OCI-LY7 (cell line): ENCODE data around the gene UBN1. TPM values are rescaled to one million over a fixed set of nuclear protein-coding genes. Genes with fewer than 3 reads are reported as not detected.

ENCODE experiments used
- BruUV-seq: library from RNA; stranded (reverse); fragments of 400-500 nt; replicated peaks from 2 replicates; lab custom pipeline; 2021; lab: Mats Ljungman, UMichigan
- CTCF ChIA-PET: fragments of 300-600 bp; sonication (Branson Sonifier 250); formaldehyde crosslinking; loops from one replicate; lab custom pipeline; 2022; ENCODE audit warnings: antibody characterized with exemption; ENCODE audit not compliant: unreplicated experiment; lab: Charles Lee
- POLR2A ChIA-PET: fragments of 300-600 bp; sonication (Branson Sonifier 250); formaldehyde crosslinking; loops from one replicate; lab custom pipeline; 2022; ENCODE audit warnings: antibody characterized with exemption; lab: Charles Lee
- DNase-seq: peaks from one replicate; pipeline ENCODE4 v3.0.0-alpha.2; 2015; ENCODE audit warnings: low spot score
- H2AFZ ChIP-seq: fragments of 200-600 bp; sonication (generic), shearing (Covaris generic); 2 replicates; pipeline ENCODE4 v1.6.1; 2014; ENCODE audit warnings: mild to moderate bottlenecking, antibody characterized with exemption, low read length, moderate library complexity
- H3K27ac ChIP-seq: fragments of 200-600 bp; sonication (generic); 2 replicates; pipeline ENCODE4 v1.5.1; 2014; ENCODE audit warnings: mixed run types, low read depth, mild to moderate bottlenecking, moderate library complexity, low read length, inconsistent platforms; ENCODE audit not compliant: poor library complexity, severe bottlenecking
- H3K36me3 ChIP-seq: fragments of 200-600 bp; sonication (generic); 2 replicates; pipeline ENCODE4 v1.6.1; 2014; ENCODE audit warnings: mild to moderate bottlenecking, antibody characterized with exemption, low read length, moderate library complexity, mixed read lengths; ENCODE audit not compliant: insufficient read depth
- H3K4me1 ChIP-seq: fragments of 200-600 bp; sonication (generic); 2 replicates; pipeline ENCODE4 v1.5.1; 2014; ENCODE audit warnings: mild to moderate bottlenecking, low read length; ENCODE audit not compliant: insufficient read depth, poor library complexity, severe bottlenecking
- H3K4me2 ChIP-seq: fragments of 200-600 bp; sonication (generic); 2 replicates; pipeline ENCODE4 v1.6.1; 2014; ENCODE audit warnings: mild to moderate bottlenecking, low read length
- H3K4me3 ChIP-seq: fragments of 200-600 bp; sonication (generic); 2 replicates; pipeline ENCODE4 v1.5.1; 2014; ENCODE audit warnings: mild to moderate bottlenecking, low read depth, low read length; ENCODE audit not compliant: poor library complexity, severe bottlenecking
- H3K79me2 ChIP-seq: fragments of 200-600 bp; sonication (generic); 2 replicates; pipeline ENCODE4 v1.6.1; 2016; ENCODE audit warnings: low read depth, mild to moderate bottlenecking, low read length, moderate library complexity, mixed read lengths; ENCODE audit not compliant: insufficient read depth
- H3K9me2 ChIP-seq: fragments of 200-600 bp; sonication (generic); 2 replicates; pipeline ENCODE4 v1.6.1; 2016; ENCODE audit warnings: mild to moderate bottlenecking, low read length, mixed read lengths; ENCODE audit not compliant: insufficient read depth
- H3K9me3 ChIP-seq: fragments of 200-600 bp; sonication (generic); 2 replicates; pipeline ENCODE4 v1.6.1; 2014; ENCODE audit warnings: mild to moderate bottlenecking, mixed run types, low read length, mixed read lengths
- H4K20me1 ChIP-seq: fragments of 200-600 bp; sonication (generic); 2 replicates; pipeline ENCODE4 v1.6.1; 2014; ENCODE audit warnings: mild to moderate bottlenecking, antibody characterized with exemption, low read length, moderate library complexity, mixed read lengths; ENCODE audit not compliant: insufficient read depth
- EZH2phosphoT487 ChIP-seq: fragments of 200-600 bp; sonication (generic); IDR thresholded peaks from 2 replicates; pipeline ENCODE4 v1.6.1; 2018; ENCODE audit warnings: low read depth, borderline replicate concordance, mild to moderate bottlenecking, mixed run types, antibody characterized with exemption, low read length, moderate library complexity, mixed read lengths
- intact Hi-C: fragments of 100-400 bp; cut with micrococcal nuclease; formaldehyde crosslinking; loops from one replicate; pipeline ENCODE4 v1.10.0; 2022; ENCODE audit not compliant: unreplicated experiment
- total RNA-seq, 2 experiments: library from RNA; depleted of rRNA in 1 of 2; stranded (reverse); fragments of >200 nt in 1 of 2; shearing (Covaris generic) in 1 of 2; gene quantifications; 2 replicates each; pipeline ENCODE4 v1.2.3, GENCODE V29; 2014 to 2022
- TF ChIP-seq, protein P1 (sequence below): fragments of 200-600 bp; sonication (generic); conservative IDR thresholded peaks from 2 replicates; pipeline ENCODE4 v1.5.1; 2014; ENCODE audit warnings: mild to moderate bottlenecking, antibody characterized with exemption, low read length, moderate library complexity, mixed read lengths

Gene UBN1
- total RNA-seq, 2 experiments from 2014 or later: 37.2 to 53.0 TPM

DNA sequence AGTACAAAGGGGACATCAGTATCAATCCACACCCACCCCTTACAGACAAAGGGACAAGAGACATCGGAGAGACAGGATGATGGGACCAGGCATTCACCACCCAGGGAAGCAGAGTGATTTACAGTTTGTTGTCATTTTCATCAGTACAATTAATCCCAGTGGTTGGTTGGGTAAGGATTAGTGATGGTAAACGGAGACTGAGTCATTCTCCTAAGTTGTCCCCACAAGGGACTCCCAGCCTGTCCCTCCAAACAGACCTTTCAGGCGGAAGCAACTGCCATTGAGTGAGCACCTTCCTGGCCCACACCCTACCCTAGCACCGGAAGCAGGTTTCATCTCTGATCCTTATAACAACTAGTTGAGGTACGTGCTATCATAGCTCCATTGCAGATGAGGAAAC, 78.5 kb downstream of the UBN1 start:
- no peak for TF ChIP-seq EZH2phosphoT487
- TF ChIP-seq, protein P1, sequence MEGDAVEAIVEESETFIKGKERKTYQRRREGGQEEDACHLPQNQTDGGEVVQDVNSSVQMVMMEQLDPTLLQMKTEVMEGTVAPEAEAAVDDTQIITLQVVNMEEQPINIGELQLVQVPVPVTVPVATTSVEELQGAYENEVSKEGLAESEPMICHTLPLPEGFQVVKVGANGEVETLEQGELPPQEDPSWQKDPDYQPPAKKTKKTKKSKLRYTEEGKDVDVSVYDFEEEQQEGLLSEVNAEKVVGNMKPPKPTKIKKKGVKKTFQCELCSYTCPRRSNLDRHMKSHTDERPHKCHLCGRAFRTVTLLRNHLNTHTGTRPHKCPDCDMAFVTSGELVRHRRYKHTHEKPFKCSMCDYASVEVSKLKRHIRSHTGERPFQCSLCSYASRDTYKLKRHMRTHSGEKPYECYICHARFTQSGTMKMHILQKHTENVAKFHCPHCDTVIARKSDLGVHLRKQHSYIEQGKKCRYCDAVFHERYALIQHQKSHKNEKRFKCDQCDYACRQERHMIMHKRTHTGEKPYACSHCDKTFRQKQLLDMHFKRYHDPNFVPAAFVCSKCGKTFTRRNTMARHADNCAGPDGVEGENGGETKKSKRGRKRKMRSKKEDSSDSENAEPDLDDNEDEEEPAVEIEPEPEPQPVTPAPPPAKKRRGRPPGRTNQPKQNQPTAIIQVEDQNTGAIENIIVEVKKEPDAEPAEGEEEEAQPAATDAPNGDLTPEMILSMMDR: no peak
- H3K9me3 ChIP-seq: peaks cover 8% of the 10 kb centered on the region; the same call in 1 of the 2 replicates
- no peaks in the 10 kb centered on the region for H3K79me2 ChIP-seq
- H3K4me2 ChIP-seq: no peak overlapping the region
- H3K4me3 ChIP-seq: no peak overlapping the region
- no TSS peak for BruUV-seq
- DNase-seq: no peak
- intact Hi-C loops: no loop called here
- H3K9me2 ChIP-seq: no peaks in the 10 kb centered on the region
- no peak overlapping the region for H2AFZ ChIP-seq
- POLR2A ChIA-PET: no interaction called here
- CTCF ChIA-PET: no interaction called here
- H3K4me1 ChIP-seq: no peaks in the 10 kb centered on the region
- H4K20me1 ChIP-seq: no peaks in the 10 kb centered on the region
- no peak overlapping the region for H3K27ac ChIP-seq
- no peaks in the 10 kb centered on the region for H3K36me3 ChIP-seq

DNA sequence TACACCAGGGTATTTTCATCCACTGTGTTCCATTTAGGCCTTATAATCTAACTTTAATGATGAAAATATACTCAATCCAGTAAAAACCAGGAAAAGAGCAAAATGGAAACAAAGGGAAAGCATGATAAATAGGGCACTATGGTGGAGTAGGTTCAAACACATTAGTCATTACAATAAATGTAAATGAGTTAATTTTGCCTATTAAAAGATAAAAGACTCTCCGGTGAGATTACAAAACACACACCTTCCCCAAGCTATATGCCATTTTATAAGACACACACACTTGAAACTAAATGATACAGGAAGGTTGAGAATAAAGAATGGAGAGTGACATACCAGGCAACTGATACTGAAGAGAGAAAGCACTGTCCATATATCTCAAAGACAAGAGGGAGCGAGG, 79.6 kb downstream of the UBN1 start:
- ChIA-PET CTCF (no interaction called here), POLR2A (no interaction called here)
- H3K36me3 ChIP-seq: no peaks in the 10 kb centered on the region
- H3K4me1 ChIP-seq: no peaks in the 10 kb centered on the region
- no peak overlapping the region for H3K4me2 ChIP-seq
- no peaks in the 10 kb centered on the region for H4K20me1 ChIP-seq
- no peak for DNase-seq
- BruUV-seq: no TSS peak
- H3K4me3 ChIP-seq: no peak overlapping the region
- H3K9me3 ChIP-seq: peaks cover 8% of the 10 kb centered on the region; the same call in 1 of the 2 replicates
- TF ChIP-seq, protein P1: no peak
- TF ChIP-seq EZH2phosphoT487: no peak
- H3K79me2 ChIP-seq: no peaks in the 10 kb centered on the region
- intact Hi-C loops: no loop called here
- H3K27ac ChIP-seq: no peak overlapping the region
- H2AFZ ChIP-seq: no peak overlapping the region
- no peaks in the 10 kb centered on the region for H3K9me2 ChIP-seq

DNA sequence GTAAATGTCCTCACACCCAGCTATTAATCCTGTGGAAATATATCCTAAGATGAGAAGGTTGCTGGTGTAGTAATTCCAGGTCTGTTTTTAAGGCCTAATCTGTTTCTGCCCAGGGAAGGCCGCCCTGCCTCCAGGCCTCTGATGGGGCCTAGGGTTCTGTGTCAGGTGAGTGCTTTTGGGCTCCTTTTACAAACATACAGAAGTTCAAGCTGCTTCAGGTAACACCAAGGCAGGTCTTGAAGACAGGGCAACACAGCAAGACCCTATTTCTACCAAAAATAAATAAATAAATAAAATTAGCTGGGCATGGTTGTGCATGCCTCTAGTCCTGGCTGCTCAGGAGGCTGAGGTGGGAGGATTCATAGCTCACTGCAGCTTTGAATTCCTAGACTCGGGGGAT, 80.4 kb downstream of the UBN1 start:
- Histone ChIP-seq H3K4me3 (no peak overlapping the region), H3K9me2 (no peaks in the 10 kb centered on the region), H3K79me2 (no peaks in the 10 kb centered on the region), H2AFZ (no peak overlapping the region), H3K4me1 (no peaks in the 10 kb centered on the region), H3K27ac (no peak overlapping the region), H4K20me1 (no peaks in the 10 kb centered on the region), H3K9me3 (peaks cover 8% of the 10 kb centered on the region; the same call in 1 of the 2 replicates), H3K36me3 (no peaks in the 10 kb centered on the region), H3K4me2 (no peak overlapping the region)
- no peak for DNase-seq
- ChIA-PET POLR2A (interaction anchor here (0.5 kb wide), 1 partner anchor 133 kb away, joined by 8 read pairs; no protein-coding TSS in a partner anchor), CTCF (no interaction called here)
- no TSS peak for BruUV-seq
- TF ChIP-seq, protein P1: no peak
- intact Hi-C loops: no loop called here
